Renal pelvis (tissue), 4 donors: ENCODE measurements around the gene PTPRM. TPM values are rescaled to one million over a fixed set of nuclear protein-coding genes. Genes with fewer than 3 reads are reported as not detected.

Experiments
- DNase-seq: peaks from one replicate; pipeline ENCODE4 v3.0.0-alpha.2; 2013
- polyA plus RNA-seq, 3 donors: library from polyadenylated mRNA; unstranded; fragments of 120-200 nt; gene quantifications; one replicate each; pipeline ENCODE4 v1.2.1, GENCODE V29; 2013; ENCODE audit not compliant: insufficient read length in 3 of 3

PTPRM gene
- polyA plus RNA-seq, 3 donors = 77.7 to 97.3 (median 83.7) TPM

GRCh38 chr18:7598167-7599047, 31.3 kb downstream of the PTPRM start:
- no peak for DNase-seq

GRCh38 chr18:7600036-7600435, 32.9 kb downstream of the PTPRM start:
- DNase-seq = no peak

GRCh38 chr18:7600528-7601245, 33.6 kb downstream of the PTPRM start:
- no peak for DNase-seq

GRCh38 chr18:7601246-7601615, 34.1 kb downstream of the PTPRM start:
- no peak for DNase-seq

GRCh38 chr18:7601936-7602335, 34.8 kb downstream of the PTPRM start:
- no peak for DNase-seq

- DNase-seq = no peak
Observed at GRCh38 chr18:7603259-7604000, 36.3 kb downstream of the PTPRM start.

GRCh38 chr18:7604361-7604760, 37.2 kb downstream of the PTPRM start:
- DNase-seq = no peak

GRCh38 chr18:7605705-7606104, 38.6 kb downstream of the PTPRM start:
- no peak for DNase-seq

GRCh38 chr18:7607540-7608173, 40.5 kb downstream of the PTPRM start:
- no peak for DNase-seq

GRCh38 chr18:7608174-7608550, 41.0 kb downstream of the PTPRM start:
- no peak for DNase-seq

- DNase-seq = no peak
Observed at GRCh38 chr18:7608781-7609201, 41.7 kb downstream of the PTPRM start.

- no peak for DNase-seq
Observed at GRCh38 chr18:7609617-7610016, 42.5 kb downstream of the PTPRM start.

GRCh38 chr18:7614042-7614441, 46.9 kb downstream of the PTPRM start:
- DNase-seq = no peak

GRCh38 chr18:7615840-7616239, 48.7 kb downstream of the PTPRM start:
- DNase-seq = no peak

GRCh38 chr18:7616661-7617060, 49.5 kb downstream of the PTPRM start:
- DNase-seq = no peak

- DNase-seq = peak; percentile 58
Observed at GRCh38 chr18:7617738-7618422, 50.8 kb downstream of the PTPRM start.

- DNase-seq = no peak
Observed at GRCh38 chr18:7618891-7619442, 51.9 kb downstream of the PTPRM start.

GRCh38 chr18:7619676-7620075, 52.6 kb downstream of the PTPRM start:
- DNase-seq = no peak

- no peak for DNase-seq
Observed at GRCh38 chr18:7622721-7623120, 55.6 kb downstream of the PTPRM start.

- DNase-seq = no peak
Observed at GRCh38 chr18:7623681-7624080, 56.6 kb downstream of the PTPRM start.

- no peak for DNase-seq
Observed at GRCh38 chr18:7624697-7625096, 57.6 kb downstream of the PTPRM start.
